GM19239 (cell line): ENCODE measurements around the gene ZNF428.
"Not testable (repeated sequence)": the region's sequence is repeated elsewhere in the genome, so short reads cannot be mapped to it uniquely, and the experiment has no call there.

Source experiments
- DNase-seq: peaks from one replicate; pipeline ENCODE4 v3.0.0; 2011; ENCODE audit warnings: low spot score; ENCODE audit not compliant: insufficient read length
- FAIRE-seq: peaks from 2 replicates; lab custom pipeline; 2011; peaks lifted over from hg19 to GRCh38; lab: Jason Lieb, UNC

The ZNF428 gene

DNA sequence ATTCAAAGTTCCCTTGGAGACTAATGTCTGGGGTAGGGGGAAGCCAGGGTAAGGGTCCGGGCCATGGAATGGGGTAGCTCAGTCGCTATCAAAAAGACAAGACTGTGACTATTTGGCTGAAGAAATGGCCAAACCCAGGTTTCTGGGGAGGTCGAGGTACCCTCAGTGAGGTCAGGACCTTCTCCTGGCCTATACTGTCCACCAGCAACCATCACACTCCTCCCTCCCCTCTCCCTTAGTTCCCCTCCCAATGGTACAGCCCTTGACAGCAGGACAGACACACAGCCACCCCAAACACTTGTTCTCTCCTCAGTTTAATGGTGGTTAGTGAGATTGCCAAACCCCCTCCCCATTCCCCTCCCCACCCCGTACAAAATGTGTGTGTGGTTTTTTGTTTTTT is 2.6 kb upstream of the ZNF428 start:
- no peak for FAIRE-seq

GRCh38 chr19:43620061-43621001 is 902 bp upstream of the ZNF428 start:
- DNase-seq, result no peak
- FAIRE-seq, result peak; percentile 14

More for the DNA sequence above, 2.6 kb upstream of the ZNF428 start:
- no peak for DNase-seq

GRCh38 chr19:43618921-43619261 is 538 bp downstream of the ZNF428 start:
- DNase-seq (peak; percentile 58), FAIRE-seq (no peak)

GRCh38 chr19:43616954-43617353 is 2.5 kb downstream of the ZNF428 start:
- no peak for FAIRE-seq
- no peak for DNase-seq

DNA sequence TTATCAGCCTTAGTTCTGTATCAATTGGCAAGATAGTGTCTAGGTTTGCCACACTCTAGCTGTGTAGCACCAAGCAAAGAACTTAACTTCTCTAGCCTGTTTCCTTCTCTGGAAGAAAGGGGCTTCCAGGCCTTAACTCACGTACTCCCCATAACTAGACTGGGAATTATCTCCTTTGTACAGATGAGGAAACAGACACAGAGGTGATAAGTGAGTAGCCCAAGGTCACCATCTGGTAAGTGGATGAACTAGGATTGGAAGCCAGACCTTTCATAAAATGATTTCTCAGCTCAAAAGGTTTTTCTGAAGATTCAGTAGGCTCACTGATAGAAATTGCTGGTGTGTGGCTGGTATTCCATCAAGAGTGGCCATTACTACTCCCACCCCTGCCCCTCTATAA is 3.1 kb downstream of the ZNF428 start:
- DNase-seq (no peak), FAIRE-seq (no peak)

- FAIRE-seq (no peak), DNase-seq (no peak)
Observed at GRCh38 chr19:43612374-43612773, 7.1 kb downstream of the ZNF428 start.

DNA sequence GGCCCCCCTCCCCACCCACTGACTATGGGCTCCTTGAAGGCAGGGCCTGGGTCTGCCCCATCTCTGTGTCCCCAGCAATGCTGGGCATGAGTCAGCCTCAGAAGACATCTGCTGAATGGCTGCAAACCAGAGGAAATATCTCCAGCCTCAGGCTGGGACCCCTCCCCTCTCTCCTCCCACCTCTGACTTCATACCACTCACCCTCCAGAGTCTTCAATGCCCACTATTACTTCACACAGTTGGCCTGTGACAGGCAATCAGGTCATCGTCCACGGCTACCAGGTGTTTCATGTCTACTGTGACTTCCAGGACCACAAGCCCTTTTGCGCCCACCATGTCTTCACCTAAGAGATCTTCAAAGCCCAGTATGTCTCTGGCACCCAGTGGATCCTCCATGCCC is 7.6 kb downstream of the ZNF428 start, which contains the start of gene SRRM5:
SRRM5 (plus strand) TSS at position 301 of the 400 bp plus-strand sequence; CDS start at position 335, 34 bp downstream.
- FAIRE-seq (no peak), DNase-seq (no peak)

- FAIRE-seq, result no peak
- DNase-seq, result no peak
Observed at GRCh38 chr19:43610493-43610892, 8.9 kb downstream of the ZNF428 start.

DNA sequence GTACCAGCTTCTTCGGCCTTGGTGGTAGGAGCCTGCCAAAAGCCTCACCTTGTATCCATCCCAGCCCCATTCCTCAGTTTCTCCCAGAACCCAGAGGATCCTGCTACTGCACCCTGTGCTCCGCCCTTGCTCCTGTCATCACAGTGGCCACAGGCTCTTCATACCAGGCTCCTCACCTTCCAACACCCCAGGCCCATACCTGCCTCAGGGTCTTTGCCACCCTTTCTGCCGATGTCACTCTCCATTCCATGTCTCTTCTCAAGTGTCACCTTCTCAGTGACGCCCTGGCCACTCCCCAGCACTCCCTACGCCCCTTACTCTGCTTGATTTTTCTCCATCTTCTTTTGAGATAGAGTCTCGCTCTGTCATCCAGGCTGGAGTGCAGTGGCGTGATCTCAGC is 9.6 kb downstream of the ZNF428 start:
- FAIRE-seq (no peak), DNase-seq (no peak)

DNA sequence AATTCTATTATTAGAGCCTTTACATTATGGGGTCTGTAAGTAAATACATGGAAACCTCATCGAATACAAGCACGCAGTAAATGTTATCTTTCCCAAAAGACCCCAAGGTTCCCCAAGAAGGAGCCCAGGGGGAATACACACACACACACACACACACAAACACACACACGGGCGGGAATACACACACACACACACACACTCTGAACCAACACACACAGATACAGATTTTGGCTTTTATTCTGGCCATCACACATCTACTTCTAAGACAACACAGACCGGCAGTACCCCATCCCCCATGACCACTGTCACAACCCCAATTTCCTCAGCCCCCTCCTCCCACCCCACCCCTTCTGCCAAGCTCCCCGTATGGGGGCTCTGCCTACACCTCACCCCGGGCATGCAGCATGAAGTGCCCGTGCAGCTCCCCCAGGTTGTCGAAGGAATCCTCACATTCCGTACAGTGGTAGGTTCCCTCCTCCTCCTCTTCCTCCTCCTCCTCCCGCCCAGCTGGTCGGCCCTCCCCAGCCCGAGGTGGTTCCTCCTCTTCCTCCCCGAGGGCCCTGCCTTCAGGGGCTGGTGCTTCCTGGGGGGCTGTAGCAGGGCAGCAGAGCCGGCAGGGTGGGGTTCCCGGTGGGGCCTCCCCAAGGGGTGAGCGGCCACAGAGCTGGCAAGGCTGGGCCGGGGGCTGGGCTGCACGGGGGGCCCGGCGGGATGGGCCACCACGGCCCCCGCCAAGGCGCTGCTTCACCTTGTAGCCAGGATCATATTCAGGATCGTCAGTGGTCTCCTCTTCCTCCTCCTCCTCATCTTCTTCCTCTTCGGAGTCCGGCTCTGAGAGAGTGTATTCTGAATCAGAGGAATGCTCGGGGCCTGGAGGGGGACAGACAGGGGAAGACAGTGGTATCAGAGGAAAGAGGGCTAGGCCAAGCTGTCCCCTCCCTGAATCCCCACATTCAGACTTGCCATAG is 11.9 kb downstream of the ZNF428 start:
- DNase-seq (no peak), FAIRE-seq (no peak)

GRCh38 chr19:43606569-43607229 is 12.7 kb downstream of the ZNF428 start:
- no peak for FAIRE-seq

GRCh38 chr19:43605875-43606568 is 13.4 kb downstream of the ZNF428 start:
- no peak for DNase-seq
- no peak for FAIRE-seq

More at GRCh38 chr19:43606569-43607229, 12.7 kb downstream of the ZNF428 start:
- DNase-seq, result no peak

DNA sequence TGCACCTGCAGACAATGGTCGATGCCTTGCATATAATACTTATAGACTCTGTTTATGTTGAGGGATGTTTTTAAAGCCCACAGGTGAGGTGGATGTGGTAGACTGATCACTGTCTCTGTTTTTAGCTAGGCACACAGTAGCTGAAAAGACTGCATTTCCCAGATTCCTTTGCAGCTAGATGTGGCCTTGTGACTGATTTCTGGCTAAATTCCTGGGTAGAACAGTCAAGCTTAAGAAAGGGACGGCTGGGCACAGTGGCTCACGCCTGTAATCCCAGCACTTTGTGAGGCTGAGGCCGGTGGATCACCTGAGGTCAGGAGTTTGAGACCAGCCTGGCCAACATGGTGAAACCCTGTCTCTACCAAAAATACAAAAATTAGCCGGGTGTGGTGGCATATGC is 19.1 kb downstream of the ZNF428 start:
- not testable (repeated sequence) for FAIRE-seq

GRCh38 chr19:43599635-43600295 is 19.7 kb downstream of the ZNF428 start:
- DNase-seq, result no peak
- FAIRE-seq, result no peak

More for the DNA sequence above, 19.1 kb downstream of the ZNF428 start:
- DNase-seq, result not testable (repeated sequence)

DNA sequence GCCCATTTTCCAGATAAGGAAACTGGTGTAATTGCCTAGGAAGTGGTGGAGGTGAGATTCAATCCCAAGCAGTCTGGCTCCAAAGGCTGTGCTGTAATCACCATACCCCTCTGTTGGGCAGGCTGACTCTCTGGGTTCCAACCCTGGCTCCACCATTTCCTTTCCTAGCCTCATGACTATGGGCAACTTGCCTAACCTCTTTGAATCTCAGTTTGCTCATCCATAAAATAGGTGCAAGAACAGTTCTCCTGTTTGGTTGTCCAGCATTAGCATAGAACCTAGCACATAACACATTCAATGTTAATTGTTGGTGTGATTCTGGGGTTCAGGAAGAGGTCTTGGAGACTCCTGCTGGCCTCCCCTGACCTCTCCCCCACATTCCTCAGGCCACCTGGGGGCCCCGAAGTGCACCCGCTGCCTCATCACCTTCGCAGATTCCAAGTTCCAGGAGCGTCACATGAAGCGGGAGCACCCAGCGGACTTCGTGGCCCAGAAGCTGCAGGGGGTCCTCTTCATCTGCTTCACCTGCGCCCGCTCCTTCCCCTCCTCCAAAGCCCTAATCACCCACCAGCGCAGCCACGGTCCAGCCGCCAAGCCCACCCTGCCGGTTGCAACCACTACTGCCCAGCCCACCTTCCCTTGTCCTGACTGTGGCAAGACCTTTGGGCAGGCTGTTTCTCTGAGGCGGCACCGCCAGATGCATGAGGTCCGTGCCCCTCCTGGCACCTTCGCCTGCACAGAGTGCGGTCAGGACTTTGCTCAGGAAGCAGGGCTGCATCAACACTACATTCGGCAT is 20.8 kb downstream of the ZNF428 start:
- no peak for FAIRE-seq
- DNase-seq, result no peak

GRCh38 chr19:43597876-43598275 is 21.6 kb downstream of the ZNF428 start:
- FAIRE-seq (no peak), DNase-seq (no peak)

- DNase-seq (no peak), FAIRE-seq (no peak)
Observed at GRCh38 chr19:43596842-43597461, 22.5 kb downstream of the ZNF428 start.
